HG02840 (cell line): ENCODE measurements around the gene PCNX2.

ENCODE experiments used
- ATAC-seq: cut with Tn5 transposase; IDR thresholded peaks from one replicate; pipeline ENCODE4 v1.9.1; 2021; ENCODE audit warnings: mild to moderate bottlenecking, moderate library complexity, moderate number of reproducible peaks; ENCODE audit not compliant: unreplicated experiment, low FRiP score

PCNX2 gene

GRCh38 chr1:232949636-232950196, 345.8 kb downstream of the PCNX2 start:
- ATAC-seq: no peak

DNA sequence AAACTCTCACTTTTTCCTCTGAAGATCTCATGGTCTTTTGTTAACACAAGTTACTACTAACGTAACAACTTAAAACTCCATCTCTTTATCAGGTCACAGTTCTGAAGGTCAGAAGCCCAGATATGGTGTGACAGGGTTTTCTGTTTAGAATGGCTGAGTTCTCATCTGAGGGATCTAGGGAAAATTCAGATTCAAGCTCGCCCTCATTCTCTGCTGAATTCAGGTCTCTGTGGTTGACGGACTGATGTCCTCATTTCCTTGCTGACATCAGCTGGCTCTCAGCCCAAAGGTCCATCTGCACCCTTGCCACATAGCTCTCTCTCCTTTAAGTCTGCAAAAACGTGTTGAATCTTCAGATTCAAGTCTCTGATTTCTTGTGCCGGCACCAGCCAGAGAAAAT, 351.2 kb downstream of the PCNX2 start:
- ATAC-seq: no peak

DNA sequence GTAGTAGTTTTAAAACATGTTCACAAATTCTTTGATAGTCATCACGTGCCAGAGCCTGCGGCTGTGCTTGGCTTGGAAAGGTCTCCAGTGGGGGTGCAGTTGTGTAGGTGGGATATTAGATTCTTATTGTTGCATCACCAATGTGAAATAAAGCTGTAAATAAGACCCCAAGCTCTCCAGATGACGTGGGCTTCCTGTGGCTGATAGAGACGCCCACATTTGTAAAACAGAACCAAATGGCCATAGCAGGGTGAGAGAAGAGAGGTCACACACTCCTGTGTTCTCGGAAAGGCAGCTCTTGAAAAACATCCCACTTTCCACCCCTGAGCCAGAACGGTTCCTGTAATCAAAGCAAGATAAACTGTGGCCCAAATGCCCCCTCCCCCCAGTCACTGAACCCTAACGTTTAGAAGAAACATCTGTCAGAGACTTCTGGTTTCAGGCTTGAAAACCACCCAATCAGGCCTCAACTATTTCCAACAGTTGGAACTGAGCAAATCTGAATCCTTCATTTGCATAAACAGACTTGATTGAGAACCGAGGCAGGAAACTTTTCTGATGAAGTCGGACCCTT, 351.8 kb downstream of the PCNX2 start:
- no peak for ATAC-seq

DNA sequence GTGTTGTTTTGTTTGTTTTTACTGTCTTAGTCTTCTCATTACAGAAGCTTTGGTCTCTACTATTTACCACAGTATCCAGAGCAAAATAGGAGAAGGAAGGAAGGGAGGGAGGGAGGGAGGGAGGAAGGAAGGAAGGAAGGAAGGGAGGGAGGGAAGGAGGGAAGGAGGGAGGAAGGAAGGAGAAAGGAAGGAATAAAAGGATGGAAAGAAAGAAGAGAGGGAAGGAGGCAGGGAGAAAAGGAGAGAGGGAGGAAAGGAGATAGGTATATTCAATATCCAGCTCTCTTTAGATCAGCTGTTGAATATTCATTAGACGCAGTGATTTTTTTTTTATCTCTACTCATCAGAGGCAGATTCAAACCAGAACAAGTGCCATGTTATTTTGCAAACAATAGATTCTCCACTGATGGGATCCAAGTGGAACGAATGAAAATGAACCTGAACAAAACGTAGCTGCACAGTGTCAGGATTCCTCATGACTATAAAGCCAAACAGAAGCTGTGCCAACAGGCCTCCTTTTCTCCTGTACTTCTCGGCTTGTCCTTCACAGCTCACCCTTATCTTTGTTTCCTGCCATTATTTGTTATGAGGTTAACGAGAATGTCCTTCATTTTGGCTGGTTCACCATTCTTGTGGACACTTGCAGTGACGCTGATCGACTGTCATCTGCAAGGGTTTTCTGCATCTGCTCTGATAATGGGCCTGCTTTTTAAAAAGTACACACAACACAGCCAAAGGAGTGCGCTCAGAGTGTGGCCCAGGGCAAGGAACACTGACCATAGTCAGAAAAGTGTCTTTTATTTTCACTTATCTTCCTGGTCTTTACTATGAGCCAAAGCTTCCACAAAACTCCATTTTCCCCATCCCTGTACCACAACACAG, 352.9 kb downstream of the PCNX2 start:
- ATAC-seq: no peak

GRCh38 chr1:232940262-232940661, 355.3 kb downstream of the PCNX2 start:
- no peak for ATAC-seq

- ATAC-seq: no peak
Observed at GRCh38 chr1:232939748-232940147, 355.8 kb downstream of the PCNX2 start.

DNA sequence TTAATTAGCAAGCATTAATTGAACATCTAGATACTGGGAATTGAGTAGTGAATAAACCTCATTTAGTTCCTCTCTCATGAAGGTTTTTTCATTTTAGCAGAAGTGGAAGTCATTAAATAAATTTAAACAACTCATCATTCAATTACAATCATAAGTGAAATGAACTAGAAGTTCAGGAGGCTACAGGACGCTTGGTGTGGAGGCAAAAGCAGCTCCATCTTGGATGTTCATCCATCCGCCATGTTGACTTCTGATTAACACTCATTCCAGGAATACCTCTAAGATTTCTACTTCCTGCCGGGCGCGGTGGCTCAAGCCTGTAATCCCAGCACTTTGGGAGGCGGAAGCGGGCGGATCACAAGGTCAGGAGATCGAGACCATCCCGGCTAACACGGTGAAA, 356.6 kb downstream of the PCNX2 start:
- ATAC-seq: no peak

GRCh38 chr1:232937741-232938375, 357.7 kb downstream of the PCNX2 start:
- no peak for ATAC-seq

- no peak for ATAC-seq
Observed at GRCh38 chr1:232936941-232937340, 358.6 kb downstream of the PCNX2 start.
